ENCODE measurements around the gene FOXP1.

DNA sequence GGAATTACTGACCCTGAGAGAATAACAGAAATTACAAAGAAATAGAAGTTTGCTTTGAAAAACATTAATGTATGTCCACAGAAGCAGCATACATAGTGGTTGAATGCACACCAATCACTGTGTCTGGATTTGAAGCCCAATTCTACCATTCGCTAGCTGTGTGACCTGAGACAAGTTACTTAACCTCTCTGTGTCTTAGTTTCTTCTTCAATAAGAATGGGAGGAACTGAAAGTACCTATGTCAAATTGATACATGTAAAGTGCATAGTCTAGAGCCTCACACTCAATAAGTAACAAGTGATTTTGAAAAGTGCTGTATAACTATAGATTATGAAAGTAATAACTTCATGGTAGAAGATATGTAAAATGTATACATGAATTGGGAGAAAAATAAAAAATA, 457.8 kb downstream of the FOXP1 start:
- TF ChIP-seq CTCF (IDR thresholded peaks at IDR 0.05) (no peak), POLR2A (IDR thresholded peaks at IDR 0.05) (no peak)

Measured in adrenal gland (tissue), 5 donors.